LNCAP (cell line): ENCODE results near the gene RPTOR.

ENCODE experiments used
- TF ChIP-seq, protein P1 (sequence below): fragments of 450-650 bp; IDR thresholded peaks from 2 replicates; pipeline ENCODE4 v1.5.1; 2017; ENCODE audit warnings: mild to moderate bottlenecking

Gene RPTOR

DNA sequence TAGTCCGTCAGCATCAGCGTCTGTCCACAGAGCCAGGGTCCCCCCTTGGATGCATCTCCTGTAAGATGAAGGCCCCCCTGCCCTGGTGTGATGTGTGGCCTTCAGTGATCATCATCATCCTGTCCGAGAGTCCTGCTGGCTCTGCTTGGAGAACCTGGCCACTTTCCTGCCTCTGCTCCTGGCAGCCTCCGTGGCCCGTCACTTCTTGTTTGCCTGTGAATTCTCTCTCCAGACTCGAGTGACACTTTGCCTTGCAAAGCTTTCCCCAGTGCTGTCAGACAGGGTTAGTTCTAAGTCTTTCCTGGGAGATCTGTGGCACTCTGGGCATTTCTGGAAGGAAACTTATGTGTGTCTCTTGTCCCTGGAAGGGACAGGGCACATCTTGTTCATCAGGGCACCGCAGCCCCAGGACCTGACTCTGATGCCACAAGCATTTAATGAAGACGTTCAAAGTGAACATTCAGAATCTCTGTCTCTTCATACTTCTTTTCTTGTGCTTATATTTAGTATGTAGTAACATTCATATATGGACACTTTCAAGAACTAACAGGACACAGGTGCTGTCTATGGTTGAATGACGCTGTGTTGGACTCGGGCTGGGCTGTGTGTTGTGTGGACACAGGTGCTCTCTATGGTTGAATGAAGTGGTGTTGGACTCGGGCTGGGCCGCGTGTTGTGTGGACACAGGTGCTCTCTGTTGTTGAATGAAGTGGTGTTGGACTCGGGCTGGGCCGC lies 68.5 kb downstream of the RPTOR start:
- TF ChIP-seq, protein P1, sequence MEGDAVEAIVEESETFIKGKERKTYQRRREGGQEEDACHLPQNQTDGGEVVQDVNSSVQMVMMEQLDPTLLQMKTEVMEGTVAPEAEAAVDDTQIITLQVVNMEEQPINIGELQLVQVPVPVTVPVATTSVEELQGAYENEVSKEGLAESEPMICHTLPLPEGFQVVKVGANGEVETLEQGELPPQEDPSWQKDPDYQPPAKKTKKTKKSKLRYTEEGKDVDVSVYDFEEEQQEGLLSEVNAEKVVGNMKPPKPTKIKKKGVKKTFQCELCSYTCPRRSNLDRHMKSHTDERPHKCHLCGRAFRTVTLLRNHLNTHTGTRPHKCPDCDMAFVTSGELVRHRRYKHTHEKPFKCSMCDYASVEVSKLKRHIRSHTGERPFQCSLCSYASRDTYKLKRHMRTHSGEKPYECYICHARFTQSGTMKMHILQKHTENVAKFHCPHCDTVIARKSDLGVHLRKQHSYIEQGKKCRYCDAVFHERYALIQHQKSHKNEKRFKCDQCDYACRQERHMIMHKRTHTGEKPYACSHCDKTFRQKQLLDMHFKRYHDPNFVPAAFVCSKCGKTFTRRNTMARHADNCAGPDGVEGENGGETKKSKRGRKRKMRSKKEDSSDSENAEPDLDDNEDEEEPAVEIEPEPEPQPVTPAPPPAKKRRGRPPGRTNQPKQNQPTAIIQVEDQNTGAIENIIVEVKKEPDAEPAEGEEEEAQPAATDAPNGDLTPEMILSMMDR, result no peak

DNA sequence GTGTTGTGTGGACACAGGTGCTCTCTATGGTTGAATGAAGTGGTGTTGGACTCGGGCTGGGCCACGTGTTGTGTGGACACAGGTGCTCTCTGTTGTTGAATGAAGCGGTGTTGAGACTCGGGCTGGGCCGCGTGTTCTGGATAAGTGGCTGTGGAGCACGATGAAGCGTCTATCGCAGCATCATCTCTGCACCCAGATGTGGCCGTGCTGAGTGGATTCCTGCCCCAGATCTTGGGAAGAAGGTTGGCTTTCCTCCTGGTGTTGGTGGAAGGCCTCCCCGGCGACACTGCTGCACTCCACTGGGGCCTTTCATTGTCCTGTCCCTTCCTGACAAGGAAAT lies 69.1 kb downstream of the RPTOR start:
- TF ChIP-seq, protein P1, result no peak

DNA sequence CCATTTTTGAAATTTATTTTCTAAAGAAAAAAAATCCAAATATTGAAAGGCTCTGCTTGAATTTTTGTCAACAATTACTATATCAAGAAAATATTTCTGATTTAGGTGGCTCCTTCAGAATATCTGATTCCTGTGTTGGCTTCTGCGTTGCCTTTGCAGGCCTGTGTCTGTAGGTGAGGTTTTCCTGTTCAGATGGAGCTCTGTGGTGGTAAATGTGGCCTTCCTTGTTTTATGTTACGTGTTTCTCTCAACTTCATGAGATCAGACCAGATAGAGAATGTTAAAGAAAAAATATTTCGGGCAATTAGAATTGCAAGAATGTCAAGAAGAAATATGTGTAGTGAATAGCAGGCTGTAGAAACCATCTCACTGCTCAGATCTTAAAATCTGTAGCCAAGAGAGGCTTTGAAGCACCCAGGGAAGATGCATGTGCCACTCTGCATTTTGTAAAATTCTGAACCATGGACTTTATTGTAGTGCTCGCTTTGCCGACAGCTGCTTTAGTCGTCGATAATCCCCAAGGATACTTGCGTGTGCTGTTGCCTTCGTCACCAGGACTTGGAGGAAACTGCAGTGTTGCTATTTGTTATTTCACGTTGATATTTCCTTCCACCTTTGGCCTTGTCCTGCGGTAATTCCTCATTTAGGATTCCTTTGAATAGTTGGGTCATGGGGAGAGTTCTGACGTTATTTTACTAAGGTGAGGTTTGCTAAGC lies 69.9 kb downstream of the RPTOR start:
- TF ChIP-seq, protein P1, result no peak

- TF ChIP-seq, protein P1, result no peak
Measured at GRCh38 chr17:80615376-80615775, 70.7 kb downstream of the RPTOR start.

DNA sequence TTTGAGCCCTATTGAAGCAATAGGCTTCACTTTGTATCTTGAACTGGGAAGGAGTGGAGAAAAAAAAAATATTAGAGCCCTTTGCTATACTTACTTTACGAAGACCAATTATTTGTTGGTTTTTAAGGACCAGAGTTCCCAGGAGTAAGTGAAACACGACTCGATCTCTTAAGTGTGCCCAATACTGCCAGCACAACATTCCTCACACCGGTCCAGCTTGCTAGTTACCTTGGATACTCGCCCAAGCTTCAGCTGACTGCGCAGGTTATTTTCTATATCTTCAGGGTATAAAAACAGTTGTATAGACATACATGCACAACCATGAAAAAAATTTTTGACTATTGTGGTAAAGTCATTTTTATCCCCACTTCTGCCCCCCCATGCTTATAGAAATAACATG lies 72.1 kb downstream of the RPTOR start:
- TF ChIP-seq, protein P1, result no peak

GRCh38 chr17:80618304-80618703 lies 73.7 kb downstream of the RPTOR start:
- TF ChIP-seq, protein P1, result no peak

GRCh38 chr17:80619535-80620235 lies 75.0 kb downstream of the RPTOR start:
- TF ChIP-seq, protein P1, result no peak
